Osteoblast (primary cell): ENCODE data around the gene SCN8A. TPM values are rescaled to one million over a fixed set of nuclear protein-coding genes. Genes with fewer than 3 reads are reported as not detected.
A peak's percentile ranks its signal among the peaks of the same experiment; 100 is the strongest.

ENCODE experiments used
- DNase-seq: peaks from one replicate; pipeline ENCODE4 v3.0.0; 2011; ENCODE audit warnings: low spot score, mixed read lengths; ENCODE audit not compliant: insufficient read length; ENCODE audit errors: missing footprints
- H2AFZ ChIP-seq: 2 replicates; pipeline ENCODE4 v1.6.0; 2011; ENCODE audit warnings: mild to moderate bottlenecking, low read length
- H3K27ac ChIP-seq: 2 replicates; pipeline ENCODE4 v1.5.1; 2011; ENCODE audit warnings: mild to moderate bottlenecking, low read depth, low read length, moderate library complexity
- H3K27me3 ChIP-seq: 2 replicates; pipeline ENCODE4 v1.6.0; 2012; ENCODE audit warnings: mild to moderate bottlenecking, control low read depth, inconsistent platforms, low read length, moderate library complexity; ENCODE audit not compliant: insufficient read depth
- H3K36me3 ChIP-seq: 2 replicates; pipeline ENCODE4 v1.5.1; 2011; ENCODE audit warnings: mild to moderate bottlenecking, low read length, control low read depth, moderate library complexity; ENCODE audit not compliant: insufficient read depth
- H3K4me1 ChIP-seq: 2 replicates; pipeline ENCODE4 v1.5.1; 2011; ENCODE audit warnings: mild to moderate bottlenecking, low read length, control low read depth, moderate library complexity; ENCODE audit not compliant: insufficient read depth
- H3K4me2 ChIP-seq: 2 replicates; pipeline ENCODE4 v1.6.0; 2011; ENCODE audit warnings: mild to moderate bottlenecking, low read length; ENCODE audit not compliant: insufficient read depth
- H3K4me3 ChIP-seq: fragments of 200-600 bp; sonication (generic); 3 replicates; pipeline ENCODE4 v1.5.1; 2012; ENCODE audit warnings: mild to moderate bottlenecking, low read length, inconsistent platforms; ENCODE audit not compliant: insufficient read depth
- H3K79me2 ChIP-seq: 2 replicates; pipeline ENCODE4 v1.6.0; 2012; ENCODE audit warnings: mild to moderate bottlenecking, low read length, control low read depth, inconsistent platforms; ENCODE audit not compliant: insufficient read depth
- H3K9me3 ChIP-seq: 2 replicates; pipeline ENCODE4 v1.5.1; 2011; ENCODE audit warnings: low read depth, low read length, control low read depth
- H4K20me1 ChIP-seq: 2 replicates; pipeline ENCODE4 v1.6.0; 2012; ENCODE audit warnings: mild to moderate bottlenecking, low read length, control low read depth; ENCODE audit not compliant: insufficient read depth
- CTCF ChIP-seq: IDR thresholded peaks from 2 replicates; pipeline ENCODE4 v1.5.1; 2011; ENCODE audit warnings: mild to moderate bottlenecking, low read depth, low read length, moderate library complexity; ENCODE audit errors: extremely low read depth
- total RNA-seq: library from RNA; depleted of rRNA; stranded (reverse); fragments of >200 nt; gene quantifications from 2 replicates; pipeline ENCODE4 v1.2.3, GENCODE V29; 2012

The SCN8A gene
- total RNA-seq, 1 donor: 26.4 TPM

GRCh38 chr12:51749206-51749985 is 158.4 kb downstream of the SCN8A start:
- DNase-seq: no peak
- TF ChIP-seq CTCF: no peak
- no peaks in the 10 kb centered on the region for H3K27me3 ChIP-seq
- H4K20me1 ChIP-seq: no peaks in the 10 kb centered on the region
- H3K27ac ChIP-seq: no peak overlapping the region
- peaks cover 8% of the 10 kb centered on the region for H3K4me1 ChIP-seq
- H3K79me2 ChIP-seq: no peaks in the 10 kb centered on the region
- no peak overlapping the region for H2AFZ ChIP-seq
- no peak overlapping the region for H3K4me3 ChIP-seq
- H3K9me3 ChIP-seq: no peaks in the 10 kb centered on the region
- no peak overlapping the region for H3K4me2 ChIP-seq
- peaks cover 26% of the 10 kb centered on the region for H3K36me3 ChIP-seq

GRCh38 chr12:51749986-51750317 is 158.9 kb downstream of the SCN8A start:
- Histone ChIP-seq H3K79me2 (no peaks in the 10 kb centered on the region), H3K4me3 (no peak overlapping the region), H3K27me3 (no peaks in the 10 kb centered on the region), H3K36me3 (peaks cover 26% of the 10 kb centered on the region), H3K9me3 (no peaks in the 10 kb centered on the region), H4K20me1 (no peaks in the 10 kb centered on the region), H3K27ac (no peak overlapping the region), H3K4me1 (peaks cover 8% of the 10 kb centered on the region), H2AFZ (no peak overlapping the region), H3K4me2 (no peak overlapping the region)
- TF ChIP-seq CTCF: no peak
- no peak for DNase-seq

GRCh38 chr12:51751661-51752060 is 160.6 kb downstream of the SCN8A start:
- Histone ChIP-seq H3K9me3 (no peaks in the 10 kb centered on the region), H3K4me1 (peaks cover 8% of the 10 kb centered on the region), H3K27ac (peak overlapping the region; percentile 52), H3K4me2 (no peak overlapping the region), H3K36me3 (peaks cover 17% of the 10 kb centered on the region), H2AFZ (no peak overlapping the region), H4K20me1 (no peaks in the 10 kb centered on the region), H3K27me3 (no peaks in the 10 kb centered on the region), H3K79me2 (no peaks in the 10 kb centered on the region), H3K4me3 (no peak overlapping the region)
- DNase-seq: no peak
- no peak for TF ChIP-seq CTCF

- peak; percentile 93 for DNase-seq
- TF ChIP-seq CTCF: no peak
- Histone ChIP-seq H2AFZ (peak overlapping the region; percentile 5), H4K20me1 (no peaks in the 10 kb centered on the region), H3K9me3 (no peaks in the 10 kb centered on the region), H3K4me1 (peaks cover 8% of the 10 kb centered on the region), H3K79me2 (no peaks in the 10 kb centered on the region), H3K27me3 (no peaks in the 10 kb centered on the region), H3K27ac (peak overlapping the region; percentile 52), H3K4me2 (no peak overlapping the region), H3K4me3 (no peak overlapping the region), H3K36me3 (peaks cover 16% of the 10 kb centered on the region)
Observed at GRCh38 chr12:51752234-51752889, 161.3 kb downstream of the SCN8A start.
